MCF 10A (cell line): Measurements from ENCODE around the gene DDX54. TPM values are rescaled to one million over a fixed set of nuclear protein-coding genes. Genes with fewer than 3 reads are reported as not detected.

Experiments
- Bru-seq: library from RNA; stranded (reverse); fragments of 400-500 nt; gene quantifications from one replicate; lab custom pipeline; 2021; lab: Mats Ljungman, UMichigan
- BruChase-seq, 2 experiments: library from RNA; stranded (reverse); fragments of 400-500 nt; gene quantifications; one replicate each; lab custom pipeline; 2021; lab: Mats Ljungman, UMichigan
- BruUV-seq: library from RNA; stranded (reverse); fragments of 400-500 nt; replicated peaks from 2 replicates; lab custom pipeline; 2021; lab: Mats Ljungman, UMichigan
- CTCF ChIA-PET: fragments of 300-600 bp; sonication (Branson Sonifier 250); formaldehyde crosslinking; extraction: SDS; loops from one replicate; lab custom pipeline; 2021; ENCODE audit warnings: antibody characterized with exemption, inconsistent platforms; lab: Yijun Ruan, JAX
- POLR2A ChIA-PET: fragments of 300-600, 350-650 bp; sonication (Branson Sonifier 250); formaldehyde crosslinking; extraction: SDS; loops from one replicate; lab custom pipeline; 2020; ENCODE audit warnings: antibody characterized with exemption, inconsistent platforms; lab: Yijun Ruan, JAX
- DNase-seq: peaks from one replicate; pipeline ENCODE4 v3.0.0-alpha.2; 2018; ENCODE audit not compliant: unreplicated experiment
- H3K27ac Mint-ChIP-seq: one replicate; pipeline ENCODE4 v1.8.0; 2022; ENCODE audit warnings: mild to moderate bottlenecking, low read depth, mixed read lengths; ENCODE audit not compliant: unreplicated experiment
- H3K27me3 Mint-ChIP-seq: one replicate; pipeline ENCODE4 v1.8.0; 2022; ENCODE audit warnings: mixed read lengths; ENCODE audit not compliant: insufficient read depth, unreplicated experiment
- H3K36me3 Mint-ChIP-seq: one replicate; pipeline ENCODE4 v1.8.0; 2022; ENCODE audit warnings: mild to moderate bottlenecking, moderate library complexity, mixed read lengths; ENCODE audit not compliant: insufficient read depth, unreplicated experiment
- H3K4me1 Mint-ChIP-seq: one replicate; pipeline ENCODE4 v1.8.0; 2022; ENCODE audit warnings: mixed read lengths; ENCODE audit not compliant: insufficient read depth, unreplicated experiment
- H3K4me3 Mint-ChIP-seq: one replicate; pipeline ENCODE4 v1.8.0; 2022; ENCODE audit warnings: mild to moderate bottlenecking, moderate library complexity, mixed read lengths; ENCODE audit not compliant: unreplicated experiment
- H3K9me3 Mint-ChIP-seq: one replicate; pipeline ENCODE4 v1.8.0; 2022; ENCODE audit warnings: mixed read lengths; ENCODE audit not compliant: unreplicated experiment
- CTCF ChIP-seq: fragments of 200-600 bp; IDR thresholded peaks from one replicate; pipeline ENCODE4 v1.8.0; 2022; ENCODE audit warnings: antibody characterized with exemption, mild to moderate bottlenecking; ENCODE audit not compliant: unreplicated experiment
- intact Hi-C: fragments of 100-400 bp; cut with micrococcal nuclease; formaldehyde crosslinking; loops from 2 replicates; pipeline ENCODE4 v1.14.1; 2022
- long read RNA-seq: library from polyadenylated mRNA; stranded (forward); transcript quantifications from one replicate; pipeline ENCODE4 v2.0.0, GENCODE V29; 2022
- total RNA-seq: library from RNA; stranded (reverse); gene quantifications from 2 replicates; pipeline ENCODE4 v1.2.3, GENCODE V29; 2022

Gene DDX54, protein sequence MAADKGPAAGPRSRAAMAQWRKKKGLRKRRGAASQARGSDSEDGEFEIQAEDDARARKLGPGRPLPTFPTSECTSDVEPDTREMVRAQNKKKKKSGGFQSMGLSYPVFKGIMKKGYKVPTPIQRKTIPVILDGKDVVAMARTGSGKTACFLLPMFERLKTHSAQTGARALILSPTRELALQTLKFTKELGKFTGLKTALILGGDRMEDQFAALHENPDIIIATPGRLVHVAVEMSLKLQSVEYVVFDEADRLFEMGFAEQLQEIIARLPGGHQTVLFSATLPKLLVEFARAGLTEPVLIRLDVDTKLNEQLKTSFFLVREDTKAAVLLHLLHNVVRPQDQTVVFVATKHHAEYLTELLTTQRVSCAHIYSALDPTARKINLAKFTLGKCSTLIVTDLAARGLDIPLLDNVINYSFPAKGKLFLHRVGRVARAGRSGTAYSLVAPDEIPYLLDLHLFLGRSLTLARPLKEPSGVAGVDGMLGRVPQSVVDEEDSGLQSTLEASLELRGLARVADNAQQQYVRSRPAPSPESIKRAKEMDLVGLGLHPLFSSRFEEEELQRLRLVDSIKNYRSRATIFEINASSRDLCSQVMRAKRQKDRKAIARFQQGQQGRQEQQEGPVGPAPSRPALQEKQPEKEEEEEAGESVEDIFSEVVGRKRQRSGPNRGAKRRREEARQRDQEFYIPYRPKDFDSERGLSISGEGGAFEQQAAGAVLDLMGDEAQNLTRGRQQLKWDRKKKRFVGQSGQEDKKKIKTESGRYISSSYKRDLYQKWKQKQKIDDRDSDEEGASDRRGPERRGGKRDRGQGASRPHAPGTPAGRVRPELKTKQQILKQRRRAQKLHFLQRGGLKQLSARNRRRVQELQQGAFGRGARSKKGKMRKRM
- total RNA-seq (67.3 and 75.8 TPM in 2 replicates), Bru-seq, nascent RNA (percentile 71 among the genes with signal in this experiment), BruChase-seq, experiment 1, labeled RNA remaining after a 6-hour chase (percentile 71 among the genes with signal in this experiment), BruChase-seq, experiment 2, labeled RNA remaining after a 2-hour chase (percentile 62 among the genes with signal in this experiment)
- long read RNA-seq, full-length matches to known transcripts = 144 of 180 reads
- long read RNA-seq, partial matches to known transcripts = 25 of 180 reads
- long read RNA-seq, other reads (novel, unspliced or antisense) = 11 of 180 reads

DNA sequence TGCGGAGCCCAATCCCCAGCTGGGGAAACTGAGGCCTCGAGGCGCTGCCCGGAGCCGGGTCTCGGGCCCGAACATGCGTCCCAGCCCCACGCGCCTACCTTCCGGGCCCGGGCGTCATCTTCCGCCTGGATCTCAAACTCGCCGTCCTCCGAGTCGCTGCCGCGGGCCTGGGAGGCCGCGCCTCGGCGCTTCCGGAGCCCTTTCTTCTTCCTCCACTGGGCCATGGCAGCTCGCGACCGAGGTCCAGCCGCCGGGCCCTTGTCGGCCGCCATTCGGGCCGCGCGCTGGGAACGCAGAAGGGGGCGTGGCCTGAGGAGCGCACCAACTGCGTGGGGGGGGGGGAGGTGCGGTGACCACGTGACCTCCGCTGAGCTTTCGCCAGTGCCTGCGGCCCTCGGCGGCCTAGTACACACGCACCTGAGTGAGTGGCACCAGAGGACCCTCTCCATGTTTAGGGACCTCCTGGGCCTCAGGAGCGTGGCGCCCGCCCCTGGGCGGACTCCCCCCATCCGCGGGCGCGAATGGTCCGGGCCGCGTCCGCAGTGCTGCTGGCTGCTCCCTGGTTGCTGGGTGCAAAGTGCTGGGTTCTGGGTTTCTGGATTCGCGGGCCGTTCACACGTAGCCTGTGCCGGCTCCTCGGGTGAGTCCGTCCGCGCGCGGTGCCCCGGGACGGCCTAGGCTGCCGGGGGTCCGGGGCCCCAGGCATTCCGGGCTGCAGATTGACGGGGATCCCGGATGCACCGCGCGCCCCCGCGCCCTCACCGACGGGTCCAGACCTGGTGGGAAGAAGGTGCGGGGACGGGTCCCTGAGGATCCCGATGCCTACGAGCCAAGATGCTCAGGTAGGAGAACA, at the start of gene DDX54, which contains the start of gene RITA1:
Gene DDX54, minus strand, starts transcription at position 299 of the 853 bp plus-strand sequence. Its CDS starts 27 bp downstream, at position 272.
Gene RITA1, plus strand, starts transcription at position 542 of the 853 bp plus-strand sequence. CDS start 1,026 bp downstream, outside the sequence.
- H3K4me1 Mint-ChIP-seq = peaks cover 15% of the 10 kb centered on the region
- no peaks in the 10 kb centered on the region for H3K9me3 Mint-ChIP-seq
- H3K36me3 Mint-ChIP-seq = peaks cover 39% of the 10 kb centered on the region
- peak within 1 kb of the TSS; percentile 94 for H3K27ac Mint-ChIP-seq
- no peak for TF ChIP-seq CTCF
- H3K27me3 Mint-ChIP-seq = no peaks in the 10 kb centered on the region
- ChIA-PET CTCF (interaction anchor here (0.6 to 1.0 kb wide), 5 partner anchors 10 to 340 kb away, joined by 3 to 5 read pairs (median 4); no protein-coding TSS in a partner anchor), POLR2A (interaction anchor here (0.6 to 5.6 kb wide), 27 partner anchors 9 to 1057 kb away, joined by 3 to 32 read pairs (median 4); partner anchors contain the start of genes PLBD2, SDSL, SLC8B1 and TPCN1)
- peak; percentile 77 for DNase-seq
- BruUV-seq = no TSS peak
- H3K4me3 Mint-ChIP-seq = peak within 1 kb of the TSS; percentile 91
- intact Hi-C loops = no loop called here

DNA sequence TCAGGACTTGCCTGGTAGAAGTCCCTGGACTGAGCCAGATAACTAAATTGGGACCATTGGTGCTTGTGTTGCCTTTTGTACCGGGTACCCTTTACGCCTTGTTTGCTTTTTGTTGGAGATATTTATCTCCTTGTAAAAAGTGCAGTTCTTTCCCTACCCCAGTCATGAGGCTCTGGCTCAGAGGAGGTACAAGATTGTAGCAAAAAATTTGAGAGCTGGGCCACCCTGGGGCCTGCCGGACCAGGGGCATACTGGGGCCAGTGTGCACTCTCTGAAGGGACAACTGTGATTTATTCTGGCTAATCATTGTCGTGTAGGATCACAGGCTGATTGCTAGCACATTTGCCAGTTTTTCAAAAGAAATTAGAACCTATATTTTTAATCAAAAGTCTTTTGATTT, 49.2 kb upstream of the DDX54 start:
- peaks cover 67% of the 10 kb centered on the region for H3K36me3 Mint-ChIP-seq

DNA sequence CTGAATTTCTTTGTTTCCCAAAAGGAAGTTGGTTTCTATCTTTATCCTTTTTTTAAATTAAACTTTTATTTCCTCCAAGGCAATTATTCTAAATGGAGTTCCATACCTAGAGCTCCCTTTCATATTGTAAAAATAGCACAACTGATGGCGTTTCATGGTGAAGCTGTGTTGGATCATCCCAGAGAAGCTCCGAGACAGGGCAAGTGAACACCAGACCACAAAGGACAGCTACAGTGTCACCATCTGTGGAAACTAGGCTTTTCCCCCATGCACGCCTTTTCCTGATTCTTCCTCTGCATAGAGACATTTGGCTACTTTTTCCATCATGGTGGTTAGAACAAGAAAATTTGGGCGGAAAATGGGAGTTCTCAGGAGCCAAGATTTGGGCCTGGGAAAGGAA, 48.7 kb upstream of the DDX54 start:
- peaks cover 67% of the 10 kb centered on the region for H3K36me3 Mint-ChIP-seq
- intact Hi-C loops = no loop called here
- no peak for TF ChIP-seq CTCF
- DNase-seq = no peak
- H3K4me3 Mint-ChIP-seq = no peak overlapping the region
- no TSS peak for BruUV-seq
- POLR2A ChIA-PET = interaction anchor here (0.5 to 14.2 kb wide), 2 partner anchors 7 to 40 kb away, joined by 3 to 237 read pairs; partner anchors contain the start of gene TPCN1
- H3K9me3 Mint-ChIP-seq = no peaks in the 10 kb centered on the region
- no peak overlapping the region for H3K27ac Mint-ChIP-seq
- H3K27me3 Mint-ChIP-seq = no peaks in the 10 kb centered on the region
- CTCF ChIA-PET = no interaction called here
- peaks cover 6% of the 10 kb centered on the region for H3K4me1 Mint-ChIP-seq

More for the DNA sequence above, 49.2 kb upstream of the DDX54 start:
- intact Hi-C loops = no loop called here
- Mint-ChIP-seq H3K4me1 (peaks cover 10% of the 10 kb centered on the region), H3K9me3 (no peaks in the 10 kb centered on the region), H3K27ac (no peak overlapping the region), H3K27me3 (no peaks in the 10 kb centered on the region), H3K4me3 (no peak overlapping the region)
- DNase-seq = no peak
- ChIA-PET CTCF (no interaction called here), POLR2A (interaction anchor here (14.2 kb wide), 1 partner anchor 8 kb away, joined by 237 read pairs; the partner anchor contains the start of gene TPCN1)
- no peak for TF ChIP-seq CTCF
- no TSS peak for BruUV-seq
